OCI-LY7 (cell line): ENCODE measurements around the gene GABRG3. TPM values are rescaled to one million over a fixed set of nuclear protein-coding genes. Genes with fewer than 3 reads are reported as not detected.

Source experiments
- BruUV-seq: library from RNA; stranded (reverse); fragments of 400-500 nt; replicated peaks from 2 replicates; lab custom pipeline; 2021; lab: Mats Ljungman, UMichigan
- CTCF ChIA-PET: fragments of 300-600 bp; sonication (Branson Sonifier 250); formaldehyde crosslinking; loops from one replicate; lab custom pipeline; 2022; ENCODE audit warnings: antibody characterized with exemption; ENCODE audit not compliant: unreplicated experiment; lab: Charles Lee
- POLR2A ChIA-PET: fragments of 300-600 bp; sonication (Branson Sonifier 250); formaldehyde crosslinking; loops from one replicate; lab custom pipeline; 2022; ENCODE audit warnings: antibody characterized with exemption; lab: Charles Lee
- DNase-seq: peaks from one replicate; pipeline ENCODE4 v3.0.0-alpha.2; 2015; ENCODE audit warnings: low spot score
- H2AFZ ChIP-seq: fragments of 200-600 bp; sonication (generic), shearing (Covaris generic); 2 replicates; pipeline ENCODE4 v1.6.1; 2014; ENCODE audit warnings: mild to moderate bottlenecking, antibody characterized with exemption, low read length, moderate library complexity
- H3K27ac ChIP-seq: fragments of 200-600 bp; sonication (generic); 2 replicates; pipeline ENCODE4 v1.5.1; 2014; ENCODE audit warnings: mixed run types, low read depth, mild to moderate bottlenecking, moderate library complexity, low read length, inconsistent platforms; ENCODE audit not compliant: poor library complexity, severe bottlenecking
- H3K36me3 ChIP-seq: fragments of 200-600 bp; sonication (generic); 2 replicates; pipeline ENCODE4 v1.6.1; 2014; ENCODE audit warnings: mild to moderate bottlenecking, antibody characterized with exemption, low read length, moderate library complexity, mixed read lengths; ENCODE audit not compliant: insufficient read depth
- H3K4me1 ChIP-seq: fragments of 200-600 bp; sonication (generic); 2 replicates; pipeline ENCODE4 v1.5.1; 2014; ENCODE audit warnings: mild to moderate bottlenecking, low read length; ENCODE audit not compliant: insufficient read depth, poor library complexity, severe bottlenecking
- H3K4me2 ChIP-seq: fragments of 200-600 bp; sonication (generic); 2 replicates; pipeline ENCODE4 v1.6.1; 2014; ENCODE audit warnings: mild to moderate bottlenecking, low read length
- H3K4me3 ChIP-seq: fragments of 200-600 bp; sonication (generic); 2 replicates; pipeline ENCODE4 v1.5.1; 2014; ENCODE audit warnings: mild to moderate bottlenecking, low read depth, low read length; ENCODE audit not compliant: poor library complexity, severe bottlenecking
- H3K79me2 ChIP-seq: fragments of 200-600 bp; sonication (generic); 2 replicates; pipeline ENCODE4 v1.6.1; 2016; ENCODE audit warnings: low read depth, mild to moderate bottlenecking, low read length, moderate library complexity, mixed read lengths; ENCODE audit not compliant: insufficient read depth
- H3K9me2 ChIP-seq: fragments of 200-600 bp; sonication (generic); 2 replicates; pipeline ENCODE4 v1.6.1; 2016; ENCODE audit warnings: mild to moderate bottlenecking, low read length, mixed read lengths; ENCODE audit not compliant: insufficient read depth
- H3K9me3 ChIP-seq: fragments of 200-600 bp; sonication (generic); 2 replicates; pipeline ENCODE4 v1.6.1; 2014; ENCODE audit warnings: mild to moderate bottlenecking, mixed run types, low read length, mixed read lengths
- H4K20me1 ChIP-seq: fragments of 200-600 bp; sonication (generic); 2 replicates; pipeline ENCODE4 v1.6.1; 2014; ENCODE audit warnings: mild to moderate bottlenecking, antibody characterized with exemption, low read length, moderate library complexity, mixed read lengths; ENCODE audit not compliant: insufficient read depth
- CTCF ChIP-seq: fragments of 200-600 bp; sonication (generic); conservative IDR thresholded peaks from 2 replicates; pipeline ENCODE4 v1.5.1; 2014; ENCODE audit warnings: mild to moderate bottlenecking, antibody characterized with exemption, low read length, moderate library complexity, mixed read lengths
- EZH2phosphoT487 ChIP-seq: fragments of 200-600 bp; sonication (generic); IDR thresholded peaks from 2 replicates; pipeline ENCODE4 v1.6.1; 2018; ENCODE audit warnings: low read depth, borderline replicate concordance, mild to moderate bottlenecking, mixed run types, antibody characterized with exemption, low read length, moderate library complexity, mixed read lengths
- intact Hi-C: fragments of 100-400 bp; cut with micrococcal nuclease; formaldehyde crosslinking; loops from one replicate; pipeline ENCODE4 v1.10.0; 2022; ENCODE audit not compliant: unreplicated experiment
- total RNA-seq, 2 experiments: library from RNA; depleted of rRNA in 1 of 2; stranded (reverse); fragments of >200 nt in 1 of 2; shearing (Covaris generic) in 1 of 2; gene quantifications; 2 replicates each; pipeline ENCODE4 v1.2.3, GENCODE V29; 2014 to 2022

GABRG3 gene
- total RNA-seq, 2 experiments from 2014 or later = not detected

- no peak overlapping the region for H3K4me3 ChIP-seq
- intact Hi-C loops = no loop called here
- POLR2A ChIA-PET = no interaction called here
- CTCF ChIA-PET = no interaction called here
- no peaks in the 10 kb centered on the region for H3K4me1 ChIP-seq
- no peak overlapping the region for H2AFZ ChIP-seq
- no peaks in the 10 kb centered on the region for H3K36me3 ChIP-seq
- H4K20me1 ChIP-seq = no peaks in the 10 kb centered on the region
- DNase-seq = no peak
- no peaks in the 10 kb centered on the region for H3K9me3 ChIP-seq
- no peaks in the 10 kb centered on the region for H3K79me2 ChIP-seq
- H3K27ac ChIP-seq = no peak overlapping the region
- no peak overlapping the region for H3K4me2 ChIP-seq
- TF ChIP-seq CTCF = no peak
- no peak for TF ChIP-seq EZH2phosphoT487
- H3K9me2 ChIP-seq = no peaks in the 10 kb centered on the region
- BruUV-seq = no TSS peak
Observed at GRCh38 chr15:27574541-27575054, 603.6 kb downstream of the GABRG3 start.

GRCh38 chr15:27575521-27575920 lies 604.5 kb downstream of the GABRG3 start:
- Histone ChIP-seq H3K4me1 (no peaks in the 10 kb centered on the region), H3K4me2 (no peak overlapping the region), H3K27ac (no peak overlapping the region), H3K9me3 (no peaks in the 10 kb centered on the region), H3K36me3 (no peaks in the 10 kb centered on the region), H3K79me2 (no peaks in the 10 kb centered on the region), H4K20me1 (no peaks in the 10 kb centered on the region), H2AFZ (no peak overlapping the region), H3K9me2 (no peaks in the 10 kb centered on the region), H3K4me3 (no peak overlapping the region)
- ChIA-PET POLR2A (no interaction called here), CTCF (no interaction called here)
- DNase-seq = no peak
- no peak for TF ChIP-seq CTCF
- no peak for TF ChIP-seq EZH2phosphoT487
- intact Hi-C loops = no loop called here
- no TSS peak for BruUV-seq

- ChIA-PET CTCF (no interaction called here), POLR2A (no interaction called here)
- intact Hi-C loops = no loop called here
- BruUV-seq = no TSS peak
- no peaks in the 10 kb centered on the region for H3K79me2 ChIP-seq
- no peaks in the 10 kb centered on the region for H3K36me3 ChIP-seq
- H3K4me2 ChIP-seq = no peak overlapping the region
- H3K27ac ChIP-seq = no peak overlapping the region
- TF ChIP-seq EZH2phosphoT487 = no peak
- no peak for TF ChIP-seq CTCF
- H3K4me3 ChIP-seq = no peak overlapping the region
- no peaks in the 10 kb centered on the region for H3K9me2 ChIP-seq
- no peaks in the 10 kb centered on the region for H3K4me1 ChIP-seq
- H2AFZ ChIP-seq = no peak overlapping the region
- no peak for DNase-seq
- no peaks in the 10 kb centered on the region for H3K9me3 ChIP-seq
- no peaks in the 10 kb centered on the region for H4K20me1 ChIP-seq
Observed at GRCh38 chr15:27576576-27576975, 605.6 kb downstream of the GABRG3 start.
